ENCODE data around the gene NFATC2. TPM values are rescaled to one million over a fixed set of nuclear protein-coding genes. Genes with fewer than 3 reads are reported as not detected.

Gene NFATC2
- total RNA-seq, 1 donor from 2014 or later: 4.2 TPM

GRCh38 chr20:51585148-51585547 lies 42.6 kb upstream of the NFATC2 start:
- no peak overlapping the region for H3K4me3 ChIP-seq
- no peaks in the 10 kb centered on the region for H3K9me3 ChIP-seq (replicated peaks)
- intact Hi-C loops (cut with micrococcal nuclease): no loop called here
- DNase-seq: no peak
- H3K27ac ChIP-seq (replicated peaks): no peak overlapping the region
- H3K27me3 ChIP-seq (ENCODE audit: low read depth): no peaks in the 10 kb centered on the region
- H3K36me3 ChIP-seq: no peaks in the 10 kb centered on the region
- no peaks in the 10 kb centered on the region for H3K4me1 ChIP-seq
- TF ChIP-seq, protein P1, sequence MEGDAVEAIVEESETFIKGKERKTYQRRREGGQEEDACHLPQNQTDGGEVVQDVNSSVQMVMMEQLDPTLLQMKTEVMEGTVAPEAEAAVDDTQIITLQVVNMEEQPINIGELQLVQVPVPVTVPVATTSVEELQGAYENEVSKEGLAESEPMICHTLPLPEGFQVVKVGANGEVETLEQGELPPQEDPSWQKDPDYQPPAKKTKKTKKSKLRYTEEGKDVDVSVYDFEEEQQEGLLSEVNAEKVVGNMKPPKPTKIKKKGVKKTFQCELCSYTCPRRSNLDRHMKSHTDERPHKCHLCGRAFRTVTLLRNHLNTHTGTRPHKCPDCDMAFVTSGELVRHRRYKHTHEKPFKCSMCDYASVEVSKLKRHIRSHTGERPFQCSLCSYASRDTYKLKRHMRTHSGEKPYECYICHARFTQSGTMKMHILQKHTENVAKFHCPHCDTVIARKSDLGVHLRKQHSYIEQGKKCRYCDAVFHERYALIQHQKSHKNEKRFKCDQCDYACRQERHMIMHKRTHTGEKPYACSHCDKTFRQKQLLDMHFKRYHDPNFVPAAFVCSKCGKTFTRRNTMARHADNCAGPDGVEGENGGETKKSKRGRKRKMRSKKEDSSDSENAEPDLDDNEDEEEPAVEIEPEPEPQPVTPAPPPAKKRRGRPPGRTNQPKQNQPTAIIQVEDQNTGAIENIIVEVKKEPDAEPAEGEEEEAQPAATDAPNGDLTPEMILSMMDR (IDR thresholded peaks at IDR 0.05; ENCODE audit: borderline replicate concordance): no peak

DNA sequence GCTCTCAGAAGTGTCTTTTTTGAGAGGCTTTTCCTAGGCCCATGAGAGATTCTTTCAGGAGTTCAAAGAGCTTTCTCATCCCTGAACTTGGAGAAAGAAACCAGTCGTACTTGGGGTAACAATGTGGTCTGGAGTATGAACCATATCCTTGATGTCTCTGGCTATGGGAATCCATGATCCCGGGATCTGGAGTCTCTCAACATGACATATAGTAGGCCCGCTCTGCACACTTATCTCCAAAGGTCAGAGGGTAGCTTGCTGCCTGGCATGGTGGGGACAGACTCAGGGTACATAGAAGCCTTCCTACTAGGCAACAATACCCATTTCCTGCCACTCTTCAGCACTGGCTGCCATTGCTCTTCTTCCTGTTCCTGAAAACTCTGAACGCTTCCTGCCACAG lies 42.2 kb upstream of the NFATC2 start:
- Histone ChIP-seq H3K27me3 (ENCODE audit: low read depth) (no peaks in the 10 kb centered on the region), H3K36me3 (no peaks in the 10 kb centered on the region), H3K27ac (replicated peaks) (no peak overlapping the region), H3K4me1 (no peaks in the 10 kb centered on the region), H3K9me3 (replicated peaks) (no peaks in the 10 kb centered on the region), H3K4me3 (no peak overlapping the region)
- intact Hi-C loops (cut with micrococcal nuclease): no loop called here
- DNase-seq: no peak
- TF ChIP-seq, protein P1 (IDR thresholded peaks at IDR 0.05; ENCODE audit: borderline replicate concordance): no peak

- Histone ChIP-seq H3K4me3 (no peak overlapping the region), H3K27me3 (ENCODE audit: low read depth) (no peaks in the 10 kb centered on the region), H3K4me1 (no peaks in the 10 kb centered on the region), H3K9me3 (replicated peaks) (no peaks in the 10 kb centered on the region), H3K36me3 (no peaks in the 10 kb centered on the region), H3K27ac (replicated peaks) (no peak overlapping the region)
- intact Hi-C loops (cut with micrococcal nuclease): no loop called here
- DNase-seq: no peak
- TF ChIP-seq, protein P1 (IDR thresholded peaks at IDR 0.05; ENCODE audit: borderline replicate concordance): no peak
Observed at GRCh38 chr20:51584116-51584515, 41.6 kb upstream of the NFATC2 start.

DNA sequence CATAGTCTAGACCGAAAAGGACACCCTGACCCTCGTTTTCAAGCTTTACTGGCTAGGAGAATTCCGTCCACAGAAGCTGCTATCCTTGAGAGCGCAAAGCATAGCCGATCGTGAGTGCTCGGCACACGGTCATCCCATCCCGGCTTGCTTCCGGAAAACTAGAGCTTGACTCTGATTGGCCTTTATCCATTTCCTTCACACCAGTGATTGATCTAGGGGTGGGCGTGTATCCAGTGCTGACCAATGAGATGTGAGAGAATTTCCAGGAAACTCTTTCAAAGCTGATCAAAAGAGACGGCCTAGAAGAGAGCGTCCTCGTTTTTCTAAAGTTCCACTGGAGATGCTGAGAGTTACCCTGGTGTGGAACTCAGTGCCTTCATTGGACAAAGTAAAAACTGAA lies 41.0 kb upstream of the NFATC2 start:
- Histone ChIP-seq H3K27me3 (ENCODE audit: low read depth) (no peaks in the 10 kb centered on the region), H3K27ac (replicated peaks) (no peak overlapping the region), H3K4me1 (no peaks in the 10 kb centered on the region), H3K9me3 (replicated peaks) (no peaks in the 10 kb centered on the region), H3K36me3 (no peaks in the 10 kb centered on the region), H3K4me3 (no peak overlapping the region)
- no peak for DNase-seq
- intact Hi-C loops (cut with micrococcal nuclease): no loop called here
- TF ChIP-seq, protein P1 (IDR thresholded peaks at IDR 0.05; ENCODE audit: borderline replicate concordance): no peak

DNA sequence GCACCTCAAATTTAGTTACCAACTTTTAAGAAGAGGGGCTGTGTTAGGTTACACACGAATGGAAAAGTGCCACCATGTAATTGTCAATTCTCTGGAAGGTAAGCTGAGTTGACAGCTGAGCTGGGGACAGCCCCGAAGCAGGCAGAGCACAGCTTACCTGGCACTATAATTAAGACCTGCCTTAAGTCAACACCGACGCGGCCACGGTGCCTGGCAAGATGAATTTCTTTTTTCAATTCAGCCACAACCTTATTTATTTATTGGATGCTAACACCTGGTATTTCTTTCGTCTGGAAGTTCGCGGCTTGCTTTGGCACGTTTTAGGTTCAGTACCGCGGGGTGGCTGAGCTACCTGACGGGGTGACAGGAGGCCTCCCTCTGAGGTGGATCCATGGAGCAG lies 40.6 kb upstream of the NFATC2 start:
- intact Hi-C loops (cut with micrococcal nuclease): no loop called here
- TF ChIP-seq, protein P1 (IDR thresholded peaks at IDR 0.05; ENCODE audit: borderline replicate concordance): no peak
- Histone ChIP-seq H3K27me3 (ENCODE audit: low read depth) (no peaks in the 10 kb centered on the region), H3K4me3 (no peak overlapping the region), H3K27ac (replicated peaks) (no peak overlapping the region), H3K9me3 (replicated peaks) (no peaks in the 10 kb centered on the region), H3K36me3 (no peaks in the 10 kb centered on the region), H3K4me1 (no peaks in the 10 kb centered on the region)
- DNase-seq: no peak

DNA sequence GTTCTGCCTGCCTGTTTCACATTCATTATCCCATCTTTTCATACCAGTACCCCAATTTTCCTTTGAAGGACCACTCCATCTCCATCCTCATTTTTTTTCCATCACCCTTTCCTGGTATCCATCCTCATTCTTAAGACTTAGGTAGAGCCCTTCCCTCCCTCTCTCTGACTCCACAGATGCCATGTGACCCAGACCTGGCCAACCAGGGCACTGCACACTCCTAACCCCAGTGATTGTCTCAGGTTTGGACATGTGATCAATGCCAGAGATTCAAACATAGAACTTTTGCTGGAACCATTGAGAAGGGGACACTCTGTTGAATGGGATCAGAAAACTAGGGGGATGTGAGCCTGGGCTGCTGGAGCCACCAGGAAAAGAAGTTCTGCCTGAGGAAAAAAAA lies 39.1 kb upstream of the NFATC2 start:
- intact Hi-C loops (cut with micrococcal nuclease): no loop called here
- no peaks in the 10 kb centered on the region for H3K36me3 ChIP-seq

More for the DNA sequence above, 39.1 kb upstream of the NFATC2 start:
- Histone ChIP-seq H3K4me1 (no peaks in the 10 kb centered on the region), H3K27ac (replicated peaks) (no peak overlapping the region), H3K9me3 (replicated peaks) (no peaks in the 10 kb centered on the region), H3K27me3 (ENCODE audit: low read depth) (no peaks in the 10 kb centered on the region), H3K4me3 (no peak overlapping the region)
- TF ChIP-seq, protein P1 (IDR thresholded peaks at IDR 0.05; ENCODE audit: borderline replicate concordance): no peak
- DNase-seq: no peak
